ENCODE results near the gene SHISA7. TPM values are rescaled to one million over a fixed set of nuclear protein-coding genes. Genes with fewer than 3 reads are reported as not detected.

SHISA7 gene
- total RNA-seq, 1 donor from 2014 or later, result not detected

GRCh38 chr19:55391191-55391670 lies 51.9 kb downstream of the SHISA7 start:
- DNase-seq (ENCODE audit: low read depth in 2 of 2), result no peak

GRCh38 chr19:55390461-55390880 lies 52.6 kb downstream of the SHISA7 start:
- no peak for DNase-seq (ENCODE audit: low read depth in 2 of 2)

GRCh38 chr19:55389386-55390317 lies 53.4 kb downstream of the SHISA7 start:
- DNase-seq (ENCODE audit: low read depth in 2 of 2), result no peak

- no peak for DNase-seq (ENCODE audit: low read depth in 2 of 2)
Measured at GRCh38 chr19:55387736-55388497, 55.2 kb downstream of the SHISA7 start.

GRCh38 chr19:55386493-55386971 lies 56.6 kb downstream of the SHISA7 start:
- no peak for DNase-seq (ENCODE audit: low read depth in 2 of 2)

- peak; percentile 98 to 99 for DNase-seq (ENCODE audit: low read depth in 2 of 2)
Measured at GRCh38 chr19:55385724-55386492, 57.2 kb downstream of the SHISA7 start, which contains the start of gene RPL28. RPL28 (plus strand) TSS chr19:55385932; CDS start chr19:55386358, 426 bp downstream.

- peak; percentile 93 to 95 for DNase-seq (ENCODE audit: low read depth in 2 of 2)
Measured at GRCh38 chr19:55384920-55385723, 58.0 kb downstream of the SHISA7 start.

GRCh38 chr19:55384131-55384919 lies 58.8 kb downstream of the SHISA7 start, which contains the start of gene TMEM238:
TMEM238 (minus strand) TSS chr19:55384292; CDS start chr19:55384259, 33 bp downstream.
- DNase-seq (ENCODE audit: low read depth in 2 of 2), result no peak

GRCh38 chr19:55383279-55384130 lies 59.6 kb downstream of the SHISA7 start:
- peak; percentile 77 to 86 for DNase-seq (ENCODE audit: low read depth in 2 of 2)

GRCh38 chr19:55382522-55383054 lies 60.5 kb downstream of the SHISA7 start:
- no peak for DNase-seq (ENCODE audit: low read depth in 2 of 2)

GRCh38 chr19:55382013-55382412 lies 61.1 kb downstream of the SHISA7 start:
- DNase-seq (ENCODE audit: low read depth in 2 of 2), result no peak

- no peak for DNase-seq (ENCODE audit: low read depth in 2 of 2)
Measured at GRCh38 chr19:55379174-55379573, 63.9 kb downstream of the SHISA7 start.

Other genes with a start within 250 kb of the SHISA7 start
- under 0.01 TPM in 2 replicates for gene PTPRH, start 233.8 kb downstream of the SHISA7 start, total RNA-seq
- 0.44 and 0.99 TPM in 2 replicates for gene TMEM86B, start 214.5 kb downstream of the SHISA7 start, total RNA-seq
- 16.1 and 24.8 TPM in 2 replicates for gene PPP6R1, start 184.3 kb downstream of the SHISA7 start, total RNA-seq
- 17.2 and 19.0 TPM in 2 replicates for gene HSPBP1, start 163.2 kb downstream of the SHISA7 start, total RNA-seq
- gene BRSK1, start 159.3 kb downstream of the SHISA7 start, total RNA-seq, result under 0.01 and 1.2 TPM in 2 replicates
- not detected in 2 replicates for gene TMEM150B, start 118.0 kb downstream of the SHISA7 start, total RNA-seq
- gene KMT5C, start 103.4 kb downstream of the SHISA7 start, total RNA-seq, result 2.2 and 3.0 TPM in 2 replicates
- gene COX6B2, start 88.6 kb downstream of the SHISA7 start, total RNA-seq, result not detected in 2 replicates
- not detected in 2 replicates for gene GARIN5B, start 80.0 kb downstream of the SHISA7 start, total RNA-seq
- gene IL11, start 72.8 kb downstream of the SHISA7 start, total RNA-seq, result under 0.01 TPM in 1 of 2 replicates, not detected in the other
- not detected in 2 replicates for gene TMEM190, start 66.5 kb downstream of the SHISA7 start, total RNA-seq
- 0.22 and 0.40 TPM in 2 replicates for gene TMEM238, start 59.0 kb downstream of the SHISA7 start, total RNA-seq
- gene RPL28, start 57.4 kb downstream of the SHISA7 start, total RNA-seq, result 118 and 119 TPM in 2 replicates
- gene UBE2S, start 35.5 kb downstream of the SHISA7 start, total RNA-seq, result 44.4 and 76.5 TPM in 2 replicates
- 60.7 and 61.9 TPM in 2 replicates for gene ISOC2, start 18.3 kb upstream of the SHISA7 start, total RNA-seq
- gene C19orf85, start 21.5 kb upstream of the SHISA7 start, total RNA-seq, result not detected in 2 replicates
- gene ZNF628, start 33.3 kb upstream of the SHISA7 start, total RNA-seq, result 0.65 and 0.79 TPM in 2 replicates
- gene NAT14, start 41.9 kb upstream of the SHISA7 start, total RNA-seq, result 5.2 and 7.2 TPM in 2 replicates
- gene SSC5D, start 45.1 kb upstream of the SHISA7 start, total RNA-seq, result 0.22 TPM in 1 of 2 replicates, not detected in the other
- gene SBK2, start 93.8 kb upstream of the SHISA7 start, total RNA-seq, result not detected in 2 replicates
- gene SBK3, start 102.2 kb upstream of the SHISA7 start, total RNA-seq, result 0.20 and 0.22 TPM in 2 replicates
- 2.4 and 2.6 TPM in 2 replicates for gene ZNF579, start 137.5 kb upstream of the SHISA7 start, total RNA-seq
- gene FIZ1, start 156.2 kb upstream of the SHISA7 start, total RNA-seq, result 1.5 and 3.2 TPM in 2 replicates
- gene ZNF524, start 157.0 kb upstream of the SHISA7 start, total RNA-seq, result 7.0 and 11.5 TPM in 2 replicates
- gene ZNF865, start 162.3 kb upstream of the SHISA7 start, total RNA-seq, result 0.44 and 0.79 TPM in 2 replicates
- 2.8 and 4.8 TPM in 2 replicates for gene ZNF784, start 181.3 kb upstream of the SHISA7 start, total RNA-seq
- 1.3 and 2.0 TPM in 2 replicates for gene ZNF580, start 197.7 kb upstream of the SHISA7 start, total RNA-seq
- gene ZNF581, start 200.3 kb upstream of the SHISA7 start, total RNA-seq, result 18.3 and 20.9 TPM in 2 replicates
- 5.9 and 10.7 TPM in 2 replicates for gene CCDC106, start 204.9 kb upstream of the SHISA7 start, total RNA-seq
- 61.9 and 62.9 TPM in 2 replicates for gene U2AF2, start 211.7 kb upstream of the SHISA7 start, total RNA-seq
- gene EPN1, start 231.9 kb upstream of the SHISA7 start, total RNA-seq, result 20.7 and 27.0 TPM in 2 replicates